PFSK-1 (cell line): Measurements from ENCODE around the gene OSBPL8.

Experiments used
- POLR2AphosphoS5 ChIP-seq: IDR thresholded peaks from 2 replicates; pipeline ENCODE4 v1.6.1; 2012; ENCODE audit warnings: low read depth, mild to moderate bottlenecking, control low read depth, low read length, moderate library complexity
- TAF1 ChIP-seq: IDR thresholded peaks from 2 replicates; pipeline ENCODE4 v1.6.1; 2012; ENCODE audit warnings: low read length, control low read depth, borderline replicate concordance; ENCODE audit not compliant: insufficient read depth

- no peak for TF ChIP-seq POLR2AphosphoS5
- no peak for TF ChIP-seq TAF1
These were observed 10.4 kb upstream of the OSBPL8 start for GRCh38 chr12:76569685-76570604.
